ENCODE results near the gene MOB2. TPM values are rescaled to one million over a fixed set of nuclear protein-coding genes. Genes with fewer than 3 reads are reported as not detected.
A peak's percentile ranks its signal among the peaks of the same experiment; 100 is the strongest.
"Not testable (repeated sequence)": the region's sequence is repeated elsewhere in the genome, so short reads cannot be mapped to it uniquely, and the experiment has no call there.

Gene MOB2
- total RNA-seq, 4 donors from 2014 or later: 59.6 to 103 (median 87.8) TPM

- H3K9me3 ChIP-seq: no peaks in the 10 kb centered on the region
Observed at GRCh38 chr11:1511937-1512496, 25.4 kb upstream of the MOB2 start.

GRCh38 chr11:1510928-1511327 lies 24.3 kb upstream of the MOB2 start:
- no peak for TF ChIP-seq POLR2A (IDR thresholded peaks at IDR 0.05)
- no peak for TF ChIP-seq POLR2AphosphoS5 (IDR thresholded peaks at IDR 0.05)
- no peak for TF ChIP-seq CTCF (IDR thresholded peaks at IDR 0.05)
- no peak for TF ChIP-seq EP300 (IDR thresholded peaks at IDR 0.05)
- Histone ChIP-seq H3K27ac (no peak overlapping the region), H3K9me3 (no peaks in the 10 kb centered on the region), H3K4me1 (peaks cover 0 to 90% (median 63%) of the 10 kb centered on the region in 3 donors), H3K27me3 (no peaks in the 10 kb centered on the region), H3K36me3 (no peaks in the 10 kb centered on the region), H3K4me3 (no peak overlapping the region)
- WGBS, 2 donors (ENCODE audit: low coverage in 1 of 2): 77 to 79% methylated on average over 5 to 9 of the region's 11 CpGs
- ATAC-seq: no peak

More at GRCh38 chr11:1511937-1512496, 25.4 kb upstream of the MOB2 start:
- no peak for ATAC-seq
- peaks cover 0 to 90% (median 61%) of the 10 kb centered on the region in 3 donors for H3K4me1 ChIP-seq
- TF ChIP-seq EP300 (IDR thresholded peaks at IDR 0.05): no peak
- H3K27ac ChIP-seq: no peak overlapping the region
- WGBS, 2 donors (ENCODE audit: low coverage in 1 of 2): 75 to 84% methylated on average over 8 to 9 of the region's 12 CpGs
- no peaks in the 10 kb centered on the region for H3K36me3 ChIP-seq
- H3K27me3 ChIP-seq: no peaks in the 10 kb centered on the region
- no peak overlapping the region for H3K4me3 ChIP-seq

GRCh38 chr11:1510351-1510750 lies 23.8 kb upstream of the MOB2 start:
- H3K27me3 ChIP-seq, H3K36me3 ChIP-seq, H3K9me3 ChIP-seq, H3K4me3 ChIP-seq, ATAC-seq, H3K27ac ChIP-seq: not testable (repeated sequence)
- peaks cover 0 to 90% (median 59%) of the 10 kb centered on the region in 3 donors for H3K4me1 ChIP-seq
- WGBS, 2 donors (ENCODE audit: low coverage in 1 of 2): 83 to 85% methylated on average over 2 to 4 of the region's 18 CpGs

- no peaks in the 10 kb centered on the region for H3K9me3 ChIP-seq
- peaks cover 0 to 90% (median 53%) of the 10 kb centered on the region in 3 donors for H3K4me1 ChIP-seq
- TF ChIP-seq CTCF (IDR thresholded peaks at IDR 0.05) (no peak), EP300 (IDR thresholded peaks at IDR 0.05) (no peak), POLR2A (IDR thresholded peaks at IDR 0.05) (no peak), POLR2AphosphoS5 (IDR thresholded peaks at IDR 0.05) (no peak)
- no peaks in the 10 kb centered on the region for H3K27me3 ChIP-seq
- H3K4me3 ChIP-seq: no peak overlapping the region
- WGBS, 2 donors (ENCODE audit: low coverage in 1 of 2): 47 to 73% methylated on average over 3 to 8 of the region's 20 CpGs
- H3K36me3 ChIP-seq: no peaks in the 10 kb centered on the region
- no peak overlapping the region for H3K27ac ChIP-seq
- ATAC-seq: no peak
Observed at GRCh38 chr11:1509626-1510255, 23.2 kb upstream of the MOB2 start.

GRCh38 chr11:1508986-1509385 lies 22.4 kb upstream of the MOB2 start:
- H3K27ac ChIP-seq: peak overlapping the region in 2 of 4 donors; percentile 9 to 49
- no peak for TF ChIP-seq POLR2AphosphoS5 (IDR thresholded peaks at IDR 0.05)
- no peak for TF ChIP-seq CTCF (IDR thresholded peaks at IDR 0.05)
- no peak for TF ChIP-seq EP300 (IDR thresholded peaks at IDR 0.05)
- no peak for TF ChIP-seq POLR2A (IDR thresholded peaks at IDR 0.05)
- no peaks in the 10 kb centered on the region for H3K36me3 ChIP-seq
- ATAC-seq: no peak
- H3K27me3 ChIP-seq: no peaks in the 10 kb centered on the region
- no peak overlapping the region for H3K4me3 ChIP-seq
- H3K9me3 ChIP-seq: no peaks in the 10 kb centered on the region
- H3K4me1 ChIP-seq: peaks cover 0 to 90% (median 53%) of the 10 kb centered on the region in 3 donors
- WGBS, 2 donors (ENCODE audit: low coverage in 1 of 2): 40% methylated on average over 1 of the region's 10 CpGs; no CpG with 5 or more reads in 1 of the 2 donors

- 38% methylated on average over 3 of the region's 15 CpGs; no CpG with 5 or more reads in 1 of the 2 donors for WGBS, 2 donors (ENCODE audit: low coverage in 1 of 2)
- Histone ChIP-seq H3K4me1 (peaks cover 0 to 90% (median 53%) of the 10 kb centered on the region in 3 donors), H3K36me3 (no peaks in the 10 kb centered on the region), H3K27me3 (no peaks in the 10 kb centered on the region), H3K9me3 (no peaks in the 10 kb centered on the region), H3K27ac (no peak overlapping the region), H3K4me3 (no peak overlapping the region)
- TF ChIP-seq CTCF (IDR thresholded peaks at IDR 0.05) (no peak), POLR2AphosphoS5 (IDR thresholded peaks at IDR 0.05) (no peak), EP300 (IDR thresholded peaks at IDR 0.05) (no peak), POLR2A (IDR thresholded peaks at IDR 0.05) (no peak)
- ATAC-seq: no peak
Observed at GRCh38 chr11:1508491-1508891, 21.9 kb upstream of the MOB2 start.

All from gastroesophageal sphincter (tissue), 4 donors.